Left kidney (tissue), 2 donors: Measurements from ENCODE around the gene SPECC1. TPM values are rescaled to one million over a fixed set of nuclear protein-coding genes. Genes with fewer than 3 reads are reported as not detected.
A peak's percentile ranks its signal among the peaks of the same experiment; 100 is the strongest.
"Not testable (repeated sequence)": the region's sequence is repeated elsewhere in the genome, so short reads cannot be mapped to it uniquely, and the experiment has no call there.

Experiments used
- DNase-seq: peaks from one replicate; pipeline ENCODE4 v3.0.0-alpha.2; 2013
- polyA plus RNA-seq: library from polyadenylated mRNA; unstranded; fragments of 120-200 nt; gene quantifications from one replicate; pipeline ENCODE4 v1.2.1, GENCODE V29; 2013; ENCODE audit not compliant: insufficient read length

SPECC1 gene
- polyA plus RNA-seq, 1 donor, result 18.4 TPM

DNA sequence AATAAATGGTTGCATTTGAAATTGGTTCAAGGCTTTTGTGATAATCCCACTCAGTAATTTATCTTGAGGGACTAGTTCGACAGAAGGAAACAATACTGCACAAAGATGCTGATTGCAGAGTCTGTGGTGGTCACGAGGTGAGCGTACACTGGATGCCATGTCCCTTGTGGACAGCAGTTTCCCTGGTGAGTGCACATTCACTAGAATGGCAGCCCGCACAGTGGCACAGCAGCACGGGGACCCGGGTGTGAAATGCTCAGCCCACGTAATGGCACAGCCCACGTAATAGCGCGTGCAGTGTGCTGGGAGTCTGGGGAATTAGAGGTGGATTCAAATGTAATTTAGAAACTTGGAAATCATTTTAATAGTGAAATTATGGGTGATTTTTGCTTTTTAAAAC is 304.1 kb downstream of the SPECC1 start:
- no peak for DNase-seq

DNA sequence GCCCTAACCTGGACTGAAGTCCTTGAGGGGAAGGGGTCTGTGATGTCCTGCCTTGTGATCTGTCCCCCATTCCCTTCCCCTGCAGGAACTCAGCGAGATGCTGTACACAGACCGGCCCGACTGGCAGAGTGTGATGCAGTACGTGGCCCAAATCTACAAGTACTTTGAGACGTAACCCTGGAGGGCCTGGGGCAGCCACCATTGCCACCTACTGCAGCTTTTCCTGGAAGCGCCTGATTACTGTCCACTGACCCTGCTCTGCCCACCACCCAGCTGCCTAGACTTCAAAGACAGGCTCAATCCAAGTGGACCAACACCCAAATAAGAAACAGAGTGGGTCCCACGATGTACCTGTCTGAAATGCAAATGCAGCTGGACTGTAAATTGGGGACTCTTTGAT is 304.7 kb downstream of the SPECC1 start:
- no peak for DNase-seq

- no peak for DNase-seq
Measured at GRCh38 chr17:20314834-20315233, 305.7 kb downstream of the SPECC1 start.

DNA sequence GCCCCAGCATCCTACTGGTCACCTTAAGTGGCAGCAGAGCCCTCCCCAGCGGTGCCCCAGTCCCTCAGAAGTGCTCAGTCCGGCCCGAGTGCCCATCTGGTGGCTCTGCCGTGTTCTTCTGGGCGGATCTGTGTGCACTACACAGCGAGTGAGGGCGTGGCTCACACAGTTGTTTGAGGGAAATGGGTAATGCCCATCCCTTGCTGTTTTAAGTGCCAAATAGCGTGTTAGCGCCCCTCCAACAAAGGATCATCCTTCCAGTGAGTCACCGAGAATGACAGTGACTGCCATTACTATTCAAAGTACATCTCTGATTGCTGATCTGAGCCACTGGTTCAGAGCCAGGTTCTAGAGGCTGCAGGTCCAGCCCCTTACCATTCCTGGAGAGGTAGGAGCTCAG is 306.2 kb downstream of the SPECC1 start:
- DNase-seq, result no peak

GRCh38 chr17:20315821-20316220 is 306.7 kb downstream of the SPECC1 start:
- DNase-seq, result no peak

DNA sequence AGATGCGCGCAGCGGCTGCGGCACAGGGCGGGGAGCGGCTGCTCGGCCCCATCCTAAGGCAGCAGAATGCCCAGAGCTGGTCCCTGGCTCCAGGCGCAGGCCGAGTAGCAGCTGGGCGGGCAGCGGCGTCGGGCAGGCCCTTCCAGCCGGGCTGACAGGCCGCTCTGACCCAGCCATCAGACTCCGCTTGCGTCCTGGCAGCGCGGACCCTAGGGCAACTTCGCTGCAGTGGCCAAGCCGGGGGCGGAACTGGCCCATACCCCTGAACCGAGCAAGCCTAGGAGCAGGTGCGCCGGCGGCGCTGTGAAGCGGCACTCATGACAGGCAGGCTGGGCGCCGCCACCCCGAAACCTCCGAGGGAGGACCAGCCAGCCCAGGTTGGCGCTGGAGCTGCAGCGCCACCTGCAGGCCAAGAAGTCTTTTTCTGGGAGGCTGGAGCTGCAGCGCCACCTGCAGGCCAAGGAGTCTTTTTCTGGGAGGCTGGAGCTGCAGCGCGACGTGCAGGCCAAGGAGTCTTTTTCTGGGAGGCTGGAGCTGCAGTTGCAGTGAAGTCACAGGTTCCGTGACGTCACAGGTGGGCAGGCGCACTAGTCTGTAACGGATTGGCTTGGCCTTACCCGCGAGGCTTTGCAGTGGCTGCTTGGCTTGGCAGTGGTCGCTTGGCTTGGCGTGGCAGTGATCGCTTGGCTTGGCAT is 311.5 kb downstream of the SPECC1 start:
- peak; percentile 48 for DNase-seq

- DNase-seq, result not testable (repeated sequence)
Measured at GRCh38 chr17:20321357-20321756, 312.2 kb downstream of the SPECC1 start.

- not testable (repeated sequence) for DNase-seq
Measured at GRCh38 chr17:20327739-20328138, 318.6 kb downstream of the SPECC1 start.

DNA sequence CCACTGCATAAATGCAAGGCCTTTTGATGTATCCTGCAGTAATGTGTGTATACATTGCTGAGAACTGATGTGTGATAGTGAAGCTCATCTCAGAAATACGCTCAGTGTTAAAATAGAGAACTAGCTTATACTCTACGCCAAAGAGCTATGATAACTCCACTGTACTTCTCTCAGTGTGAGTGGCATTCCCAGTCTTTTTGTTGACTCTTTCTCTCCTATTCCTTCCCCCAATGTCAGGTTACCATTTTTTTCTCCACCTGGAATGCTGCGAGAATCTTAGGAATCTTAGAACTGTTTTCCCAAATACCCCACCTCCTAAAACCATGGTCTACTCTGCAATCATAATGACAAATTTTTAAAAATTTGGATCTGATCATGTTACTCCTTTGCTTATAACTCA is 342.2 kb downstream of the SPECC1 start:
- not testable (repeated sequence) for DNase-seq

- DNase-seq, result not testable (repeated sequence)
Measured at GRCh38 chr17:20352567-20352966, 343.4 kb downstream of the SPECC1 start.

DNA sequence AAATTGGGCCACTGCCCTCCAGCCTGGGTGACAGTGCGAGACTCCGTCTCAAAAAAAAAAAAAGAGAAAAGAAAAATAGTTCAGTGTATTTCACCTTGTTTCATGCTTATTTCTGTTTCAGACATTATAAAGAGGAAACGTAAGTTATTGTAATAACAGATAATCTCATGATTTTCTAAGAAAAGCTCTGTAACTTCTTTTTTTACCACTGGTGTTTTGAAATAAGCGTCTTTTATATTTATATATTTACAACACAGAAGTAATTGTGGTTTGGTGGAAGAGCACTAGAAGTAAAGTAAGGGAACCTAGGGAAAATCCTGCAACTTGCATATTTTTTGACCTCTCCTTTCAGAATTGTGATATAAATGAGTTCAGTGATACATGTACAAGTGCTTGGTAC is 354.7 kb downstream of the SPECC1 start:
- not testable (repeated sequence) for DNase-seq

Other genes with a start within 250 kb of the SPECC1 start
- gene ULK2, start 141.4 kb upstream of the SPECC1 start, polyA plus RNA-seq, result 38.8 TPM
- 29.7 TPM for gene AKAP10, start 31.5 kb upstream of the SPECC1 start, polyA plus RNA-seq